ENCODE results near the gene FIG4. TPM values are rescaled to one million over a fixed set of nuclear protein-coding genes. Genes with fewer than 3 reads are reported as not detected.

The FIG4 gene
- total and polyA plus RNA-seq, 2 of the 4 experiments (the other 2 are of a cell fraction): 12.1 to 15.4 TPM

DNA sequence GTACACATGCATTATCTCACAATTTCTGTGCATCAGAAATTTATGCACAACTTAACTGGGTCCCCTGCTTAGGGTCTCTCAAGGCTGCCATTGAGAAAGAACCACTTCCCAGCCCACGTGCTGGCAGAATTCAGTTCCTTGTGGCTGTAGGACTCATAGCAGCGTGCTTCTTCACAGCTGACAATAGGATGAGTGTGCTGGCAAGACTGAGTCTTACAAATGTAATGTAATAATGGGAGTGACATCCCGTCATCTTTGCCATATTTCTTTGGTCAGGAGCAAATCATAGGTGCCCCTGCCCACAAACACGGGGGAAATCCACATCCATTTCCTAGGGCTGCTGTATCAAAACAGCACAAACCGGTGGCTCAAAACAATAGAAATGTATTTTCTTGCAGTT is 77.4 kb downstream of the FIG4 start:
- no peak overlapping the region for H3K23ac ChIP-seq (ENCODE audit: low read depth, low read length)
- peak overlapping the region; percentile 20 for H2BK5ac ChIP-seq (ENCODE audit: low read depth, low read length, poor library complexity, severe bottlenecking)
- H2BK20ac ChIP-seq (ENCODE audit: low read depth, low read length): peak overlapping the region; percentile 55
- no peak overlapping the region for H4K91ac ChIP-seq (ENCODE audit: insufficient read depth, low read depth, low read length)
- no peaks in the 10 kb centered on the region for H3K79me1 ChIP-seq (ENCODE audit: low read depth in 1 of 2, low read length in 2 of 2)
- intact Hi-C loops (cut with micrococcal nuclease): no loop called here
- peak overlapping the region; percentile 13; the same call in 1 of the 2 replicates for H2AK5ac ChIP-seq (ENCODE audit: low read depth, low read length)
- no CpG with 5 or more reads among the region's 5 CpGs for WGBS, 2 experiments (ENCODE audit: extremely low coverage in 2 of 2, insufficient read length in 1 of 2)
- H3K4me2 ChIP-seq (ENCODE audit: low read depth, low read length): no peak overlapping the region
- DNase-seq: peak; percentile 66
- 0 out of 2 replicates have a peak, but pooled peaks cover 4% of the 10 kb centered on the region for H3K9me1 ChIP-seq (ENCODE audit: insufficient read depth, low read length)
- H2BK15ac ChIP-seq (ENCODE audit: low read depth, low read length): peak overlapping the region; percentile 10; the same call in 1 of the 3 replicates
- in situ Hi-C loops (cut with MboI; ENCODE audit: low sequenced_read_pairs): no loop called here
- peak overlapping the region; percentile 28 for H2AFZ ChIP-seq (replicated peaks; ENCODE audit: low read length, poor library complexity)
- no peak for ATAC-seq (ENCODE audit: low read depth)
- H3K36me3 ChIP-seq (ENCODE audit: control insufficient read depth, insufficient read depth, low read length): 0 out of 2 replicates have a peak, but pooled peaks cover 1% of the 10 kb centered on the region
- TF ChIP-seq MXI1 (IDR thresholded peaks at IDR 0.05; ENCODE audit: borderline replicate concordance, low read depth, low read length): no peak
- TF ChIP-seq FOS (IDR thresholded peaks at IDR 0.05; ENCODE audit: low read depth, low read length): no peak
- TF ChIP-seq NFE2L2 (IDR thresholded peaks at IDR 0.05; ENCODE audit: low read depth, low read length): no peak
- TF ChIP-seq RFX5 (IDR thresholded peaks at IDR 0.05; ENCODE audit: low read depth, low read length): no peak
- TF ChIP-seq MAFK (IDR thresholded peaks at IDR 0.05; ENCODE audit: low read depth, low read length): no peak
- TF ChIP-seq, protein P1, sequence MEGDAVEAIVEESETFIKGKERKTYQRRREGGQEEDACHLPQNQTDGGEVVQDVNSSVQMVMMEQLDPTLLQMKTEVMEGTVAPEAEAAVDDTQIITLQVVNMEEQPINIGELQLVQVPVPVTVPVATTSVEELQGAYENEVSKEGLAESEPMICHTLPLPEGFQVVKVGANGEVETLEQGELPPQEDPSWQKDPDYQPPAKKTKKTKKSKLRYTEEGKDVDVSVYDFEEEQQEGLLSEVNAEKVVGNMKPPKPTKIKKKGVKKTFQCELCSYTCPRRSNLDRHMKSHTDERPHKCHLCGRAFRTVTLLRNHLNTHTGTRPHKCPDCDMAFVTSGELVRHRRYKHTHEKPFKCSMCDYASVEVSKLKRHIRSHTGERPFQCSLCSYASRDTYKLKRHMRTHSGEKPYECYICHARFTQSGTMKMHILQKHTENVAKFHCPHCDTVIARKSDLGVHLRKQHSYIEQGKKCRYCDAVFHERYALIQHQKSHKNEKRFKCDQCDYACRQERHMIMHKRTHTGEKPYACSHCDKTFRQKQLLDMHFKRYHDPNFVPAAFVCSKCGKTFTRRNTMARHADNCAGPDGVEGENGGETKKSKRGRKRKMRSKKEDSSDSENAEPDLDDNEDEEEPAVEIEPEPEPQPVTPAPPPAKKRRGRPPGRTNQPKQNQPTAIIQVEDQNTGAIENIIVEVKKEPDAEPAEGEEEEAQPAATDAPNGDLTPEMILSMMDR (conservative IDR thresholded peaks at IDR 0.05; ENCODE audit: low read depth, low read length): no peak
- dilution Hi-C loops (cut with HindIII; ENCODE audit: low sequenced_read_pairs, unreplicated experiment): no loop called here
- no peak overlapping the region for H3K56ac ChIP-seq (ENCODE audit: extremely low read depth, insufficient read depth, low read length)
- ChIA-PET POLR2A (ENCODE audit: unreplicated experiment) (no interaction called here), CTCF (no interaction called here)
- H3K4me1 ChIP-seq (ENCODE audit: control insufficient read depth, insufficient read depth, low read length): peaks cover 8% of the 10 kb centered on the region
- no peaks in the 10 kb centered on the region for H4K20me1 ChIP-seq (ENCODE audit: insufficient read depth, low read length)
- H3K4ac ChIP-seq (ENCODE audit: low read depth, low read length): peak overlapping the region; percentile 27
- 0 out of 2 replicates have a peak overlapping the region, but pooled peaks have one; percentile 67 for H3K14ac ChIP-seq (replicated peaks; ENCODE audit: low read depth, low read length)
- H4K5ac ChIP-seq (ENCODE audit: low read depth, low read length): no peak overlapping the region
- no peak overlapping the region for H3K9ac ChIP-seq (ENCODE audit: low read depth, low read length)
- peak overlapping the region in 1 of 2 experiments; percentile 26; a peak in 2 of 4 replicates for H4K8ac ChIP-seq (ENCODE audit: low read depth in 2 of 2, low read length in 2 of 2)
- no peak overlapping the region for H3K18ac ChIP-seq (ENCODE audit: low read depth, low read length)
- H3K27ac ChIP-seq (ENCODE audit: insufficient read depth, low read length): no peak overlapping the region
- no peaks in the 10 kb centered on the region for H3K9me3 ChIP-seq (ENCODE audit: control insufficient read depth, insufficient read depth, low read length)
- no peak overlapping the region for H3K4me3 ChIP-seq (ENCODE audit: insufficient read depth, low read depth, low read length)
- peak overlapping the region; percentile 65 for H2BK120ac ChIP-seq (ENCODE audit: low read depth, low read length)
- H3K27me3 ChIP-seq (ENCODE audit: control insufficient read depth, insufficient read depth, low read length): no peaks in the 10 kb centered on the region
- no TSS peak for BruUV-seq (replicated peaks)
- no peak overlapping the region for H2AK9ac ChIP-seq (replicated peaks; ENCODE audit: low read depth, low read length, poor library complexity)
